Transverse colon (tissue), 3 donors: ENCODE measurements around the gene LRRC2.

Experiments used
- CTCF ChIP-seq, 5 experiments: fragments of 200-600 bp in 3 of 5; fragments of 450-650 bp in 2 of 5; sonication (generic) in 3 of 5; IDR thresholded peaks; 1 replicate in 2 of 5; 2 replicates in 3 of 5; pipeline ENCODE4 v1.5.1; 2016 to 2017; ENCODE audit warnings: antibody characterized with exemption in 5 of 5, inconsistent platforms in 3 of 5, mild to moderate bottlenecking in 2 of 5, moderate library complexity in 1 of 5
- EP300 ChIP-seq: sonication (generic); formaldehyde crosslinking; IDR thresholded peaks from one replicate; pipeline ENCODE4 v1.6.1; 2017; ENCODE audit warnings: antibody characterized with exemption, low read depth

- TF ChIP-seq CTCF (IDR thresholded peaks at IDR 0.05) (no peak), EP300 (no peak)
Observed at GRCh38 chr3:46573701-46574100, 7.6 kb upstream of the LRRC2 start.
